Measurements from ENCODE around the gene LRRC18.

DNA sequence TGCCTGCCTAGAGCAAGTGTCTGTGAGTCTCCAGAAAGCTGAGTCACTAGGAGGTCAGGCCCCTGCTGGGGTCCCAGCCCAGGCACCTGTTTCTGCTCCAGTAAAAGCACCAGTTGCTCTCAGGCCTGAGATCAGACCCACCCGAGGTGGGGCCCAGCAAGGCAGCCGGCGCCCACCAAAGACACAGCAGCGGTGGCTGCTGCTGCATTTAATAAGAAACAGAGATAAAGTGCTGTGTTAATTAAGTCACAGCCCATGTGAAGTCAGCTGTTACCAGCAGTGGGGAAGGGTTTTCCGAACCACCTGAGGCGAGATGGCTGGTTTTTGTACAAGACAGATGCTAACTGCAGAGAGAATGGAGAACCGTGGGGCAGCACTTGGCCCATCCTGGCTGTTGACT lies 12.1 kb upstream of the LRRC18 start:
- TF ChIP-seq POLR2AphosphoS5 (IDR thresholded peaks at IDR 0.05; ENCODE audit: borderline replicate concordance, low read depth, low read length) (no peak), EZH2 (IDR thresholded peaks at IDR 0.05) (no peak)

All from SK-N-MC (cell line).